Cardiac fibroblast (primary cell): ENCODE data around the gene SERTM1.
A peak's percentile ranks its signal among the peaks of the same experiment; 100 is the strongest.

Source experiments
- DNase-seq, 2 donors: peaks; one replicate each; pipeline versions ENCODE4 v3.0.0 to v3.0.0-alpha.2; 2010; ENCODE audit warnings: low read depth in 2 of 2
- H3K4me3 ChIP-seq, 2 donors: replicated peaks in 1 of 2; 1 replicate in 1 of 2; 2 replicates in 1 of 2; pipeline ENCODE4 v1.5.1; 2011; ENCODE audit warnings: low read depth in 2 of 2, low read length in 2 of 2, mild to moderate bottlenecking in 2 of 2, moderate library complexity in 1 of 2
- CTCF ChIP-seq: IDR thresholded peaks from one replicate; pipeline ENCODE4 v1.5.1; 2011; ENCODE audit warnings: low read depth, mild to moderate bottlenecking, low read length, inconsistent platforms

Gene SERTM1

GRCh38 chr13:36680913-36681312 is 7.1 kb downstream of the SERTM1 start:
- H3K4me3 ChIP-seq, result no peak overlapping the region
- DNase-seq, result no peak
- TF ChIP-seq CTCF, result no peak

- TF ChIP-seq CTCF, result no peak
- DNase-seq, result no peak
- H3K4me3 ChIP-seq, result no peak overlapping the region
Observed at GRCh38 chr13:36681894-36682624, 8.2 kb downstream of the SERTM1 start.

GRCh38 chr13:36683701-36684100 is 9.9 kb downstream of the SERTM1 start:
- DNase-seq, result no peak
- no peak for TF ChIP-seq CTCF
- H3K4me3 ChIP-seq, result no peak overlapping the region

- no peak for TF ChIP-seq CTCF
- no peak overlapping the region for H3K4me3 ChIP-seq
- DNase-seq, result peak in 1 of 2 donors; percentile 63
Observed at GRCh38 chr13:36685927-36686326, 12.1 kb downstream of the SERTM1 start.

GRCh38 chr13:36696410-36697010 is 22.7 kb downstream of the SERTM1 start:
- DNase-seq, result no peak
- TF ChIP-seq CTCF, result no peak
- no peak overlapping the region for H3K4me3 ChIP-seq

GRCh38 chr13:36700170-36700569 is 26.4 kb downstream of the SERTM1 start:
- no peak for DNase-seq
- no peak overlapping the region for H3K4me3 ChIP-seq
- TF ChIP-seq CTCF, result no peak
